ENCODE measurements around the gene ARFRP1. TPM values are rescaled to one million over a fixed set of nuclear protein-coding genes. Genes with fewer than 3 reads are reported as not detected.
"Not testable (repeated sequence)": the region's sequence is repeated elsewhere in the genome, so short reads cannot be mapped to it uniquely, and the experiment has no call there.

Gene ARFRP1
- total RNA-seq, 1 donor from 2014 or later: 51.0 TPM

DNA sequence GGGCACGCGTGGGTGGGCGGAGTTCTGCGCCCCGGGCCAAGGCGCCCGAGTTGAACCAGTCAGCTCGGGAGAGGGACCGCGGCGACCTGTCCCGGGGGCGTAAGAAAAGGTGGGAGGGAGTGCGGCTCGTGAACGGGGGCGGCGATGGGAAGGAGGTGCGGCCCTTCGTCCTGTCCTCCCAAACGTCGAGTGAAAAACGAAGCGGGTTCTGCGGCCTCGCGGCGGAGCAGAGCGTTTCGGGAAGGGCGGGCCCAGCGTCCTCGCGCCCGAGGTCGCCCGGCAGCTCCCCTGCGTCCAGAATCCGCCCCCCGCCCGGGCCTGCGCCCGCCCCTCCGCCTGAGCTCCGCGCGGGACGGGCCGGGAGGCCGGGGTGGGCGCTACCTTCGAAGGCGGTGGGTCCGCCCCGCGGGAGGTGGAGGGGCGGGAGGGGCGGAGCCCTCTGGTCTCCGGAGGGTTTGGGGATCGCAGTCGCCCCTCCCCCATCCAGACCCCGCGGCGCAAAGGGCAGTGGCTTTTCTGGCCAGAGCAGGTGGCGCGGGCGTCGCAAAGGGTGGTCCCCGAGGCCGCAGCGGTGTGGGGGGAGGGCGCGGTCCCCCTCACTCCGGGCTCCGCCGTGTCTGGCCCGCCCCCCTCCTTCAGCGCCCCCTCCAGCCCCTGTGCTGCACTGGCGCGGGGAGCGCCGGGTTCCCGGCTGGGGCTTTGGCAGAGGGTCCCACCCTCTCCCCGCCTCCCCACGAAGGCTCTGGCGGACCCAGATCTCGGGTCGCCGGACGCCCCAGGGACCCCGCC, 55.4 kb downstream of the ARFRP1 start:
- DNase-seq (ENCODE audit: low spot score, unreplicated experiment): no peak
- Mint-ChIP-seq H3K4me1 (ENCODE audit: low read depth) (peaks cover 5% of the 10 kb centered on the region), H3K27me3 (peaks cover 14% of the 10 kb centered on the region), H3K36me3 (ENCODE audit: insufficient read depth) (no peaks in the 10 kb centered on the region), H3K4me3 (ENCODE audit: low read depth) (peak overlapping the region; percentile 55), H3K27ac (no peak overlapping the region), H3K9me3 (ENCODE audit: low read depth) (no peaks in the 10 kb centered on the region)
- TF ChIP-seq, protein P1, sequence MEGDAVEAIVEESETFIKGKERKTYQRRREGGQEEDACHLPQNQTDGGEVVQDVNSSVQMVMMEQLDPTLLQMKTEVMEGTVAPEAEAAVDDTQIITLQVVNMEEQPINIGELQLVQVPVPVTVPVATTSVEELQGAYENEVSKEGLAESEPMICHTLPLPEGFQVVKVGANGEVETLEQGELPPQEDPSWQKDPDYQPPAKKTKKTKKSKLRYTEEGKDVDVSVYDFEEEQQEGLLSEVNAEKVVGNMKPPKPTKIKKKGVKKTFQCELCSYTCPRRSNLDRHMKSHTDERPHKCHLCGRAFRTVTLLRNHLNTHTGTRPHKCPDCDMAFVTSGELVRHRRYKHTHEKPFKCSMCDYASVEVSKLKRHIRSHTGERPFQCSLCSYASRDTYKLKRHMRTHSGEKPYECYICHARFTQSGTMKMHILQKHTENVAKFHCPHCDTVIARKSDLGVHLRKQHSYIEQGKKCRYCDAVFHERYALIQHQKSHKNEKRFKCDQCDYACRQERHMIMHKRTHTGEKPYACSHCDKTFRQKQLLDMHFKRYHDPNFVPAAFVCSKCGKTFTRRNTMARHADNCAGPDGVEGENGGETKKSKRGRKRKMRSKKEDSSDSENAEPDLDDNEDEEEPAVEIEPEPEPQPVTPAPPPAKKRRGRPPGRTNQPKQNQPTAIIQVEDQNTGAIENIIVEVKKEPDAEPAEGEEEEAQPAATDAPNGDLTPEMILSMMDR (IDR thresholded peaks at IDR 0.05; ENCODE audit: unreplicated experiment): peak; percentile 9

DNA sequence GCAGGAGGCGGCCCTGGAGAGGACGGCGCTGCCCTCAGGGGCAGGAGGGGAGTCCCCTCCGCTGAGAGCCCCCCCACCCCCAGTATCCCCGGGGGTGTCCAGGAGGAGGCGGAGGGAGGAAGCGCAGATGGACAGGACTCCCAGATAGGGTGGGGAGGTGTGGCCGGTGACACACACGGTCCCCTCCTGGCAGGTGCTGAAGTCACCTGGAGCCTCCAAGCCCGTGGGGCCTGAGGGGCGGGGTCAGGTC, 55.9 kb downstream of the ARFRP1 start:
- Mint-ChIP-seq H3K4me1 (ENCODE audit: low read depth) (peaks cover 5% of the 10 kb centered on the region), H3K4me3 (ENCODE audit: low read depth) (peak overlapping the region; percentile 66), H3K27me3 (peaks cover 14% of the 10 kb centered on the region), H3K9me3 (ENCODE audit: low read depth) (no peaks in the 10 kb centered on the region), H3K27ac (no peak overlapping the region), H3K36me3 (ENCODE audit: insufficient read depth) (no peaks in the 10 kb centered on the region)
- no peak for DNase-seq (ENCODE audit: low spot score, unreplicated experiment)
- TF ChIP-seq, protein P1 (IDR thresholded peaks at IDR 0.05; ENCODE audit: unreplicated experiment): no peak

DNA sequence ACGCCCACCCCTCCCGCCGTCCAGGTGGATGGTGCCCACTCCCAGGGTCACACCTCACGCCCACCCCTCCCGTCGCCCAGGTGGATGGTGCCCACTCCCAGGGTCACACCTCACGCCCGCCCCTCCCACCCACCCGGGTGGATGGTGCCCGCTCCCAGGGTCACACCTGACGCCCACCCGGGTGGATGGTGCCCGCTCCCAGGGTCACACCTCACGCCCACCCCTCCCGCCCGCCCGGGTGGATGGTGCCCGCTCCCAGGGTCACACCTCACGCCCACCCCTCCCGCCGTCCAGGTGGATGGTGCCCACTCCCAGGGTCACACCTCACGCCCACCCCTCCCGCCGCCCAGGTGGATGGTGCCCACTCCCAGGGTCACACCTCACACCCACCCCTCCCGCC, 57.3 kb downstream of the ARFRP1 start:
- H3K9me3 Mint-ChIP-seq (ENCODE audit: low read depth); H3K27ac Mint-ChIP-seq; H3K36me3 Mint-ChIP-seq (ENCODE audit: insufficient read depth); DNase-seq (ENCODE audit: low spot score, unreplicated experiment); H3K4me3 Mint-ChIP-seq (ENCODE audit: low read depth); H3K4me1 Mint-ChIP-seq (ENCODE audit: low read depth): not testable (repeated sequence)
- H3K27me3 Mint-ChIP-seq: peaks cover 17% of the 10 kb centered on the region

DNA sequence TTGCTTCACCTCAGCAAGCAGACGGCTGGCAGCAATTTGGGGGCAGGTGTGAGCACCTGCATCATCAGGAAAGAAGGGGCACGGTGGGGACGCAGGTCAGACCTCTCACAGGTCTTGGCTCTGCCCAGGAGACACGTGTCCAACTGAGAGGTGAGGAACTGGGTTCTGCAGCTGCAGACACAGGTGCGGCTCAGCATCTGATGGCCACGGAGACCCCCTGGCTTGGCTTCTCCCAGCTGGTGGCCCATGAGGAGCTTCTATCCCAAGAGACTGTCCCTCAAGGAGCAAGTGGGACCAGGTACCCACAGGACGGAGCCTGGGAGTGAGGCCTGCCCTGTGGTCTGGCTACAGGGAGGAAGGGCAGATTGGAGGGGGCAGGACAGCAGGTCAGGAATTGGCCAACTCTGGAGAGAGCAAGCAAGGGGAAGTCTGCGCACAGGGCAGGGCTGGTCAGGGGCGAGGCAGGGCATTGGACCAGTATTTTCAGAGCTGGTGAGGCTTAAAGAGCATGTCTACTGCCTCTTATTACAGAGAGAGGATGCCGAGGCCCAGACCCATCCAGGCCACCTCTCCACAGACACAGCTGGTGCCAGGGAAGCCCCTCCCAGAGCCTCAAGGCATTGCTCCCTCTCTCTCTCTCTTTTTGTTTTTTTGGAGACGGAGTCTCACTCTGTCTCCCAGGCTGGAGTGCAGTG, 58.7 kb downstream of the ARFRP1 start:
- DNase-seq (ENCODE audit: low spot score, unreplicated experiment): no peak
- TF ChIP-seq, protein P1 (IDR thresholded peaks at IDR 0.05; ENCODE audit: unreplicated experiment): no peak
- no peaks in the 10 kb centered on the region for H3K9me3 Mint-ChIP-seq (ENCODE audit: low read depth)
- peaks cover 16% of the 10 kb centered on the region for H3K27me3 Mint-ChIP-seq
- H3K27ac Mint-ChIP-seq: no peak overlapping the region
- no peaks in the 10 kb centered on the region for H3K36me3 Mint-ChIP-seq (ENCODE audit: insufficient read depth)
- no peak overlapping the region for H3K4me3 Mint-ChIP-seq (ENCODE audit: low read depth)
- H3K4me1 Mint-ChIP-seq (ENCODE audit: low read depth): peaks cover 4% of the 10 kb centered on the region

Other genes with a start within 250 kb of the ARFRP1 start
- gene KCNQ2, start 235.3 kb downstream of the ARFRP1 start, total RNA-seq: 14.6 and 15.6 TPM in 2 replicates
- 11.0 and 11.8 TPM in 2 replicates for gene EEF1A2, start 208.9 kb downstream of the ARFRP1 start, total RNA-seq
- 340 and 374 TPM in 2 replicates for gene PPDPF, start 187.2 kb downstream of the ARFRP1 start, total RNA-seq
- 0.29 and 0.31 TPM in 2 replicates for gene PTK6, start 170.6 kb downstream of the ARFRP1 start, total RNA-seq
- not detected in 2 replicates for gene SRMS, start 160.2 kb downstream of the ARFRP1 start, total RNA-seq
- 1.9 and 2.6 TPM in 2 replicates for gene FNDC11, start 153.8 kb downstream of the ARFRP1 start, total RNA-seq
- 19.3 and 21.6 TPM in 2 replicates for gene HELZ2, start 133.7 kb downstream of the ARFRP1 start, total RNA-seq
- 15.1 and 15.2 TPM in 2 replicates for gene GMEB2, start 80.9 kb downstream of the ARFRP1 start, total RNA-seq
- gene STMN3, start 54.6 kb downstream of the ARFRP1 start, total RNA-seq: 25.6 and 26.5 TPM in 2 replicates
- gene RTEL1, start 49.7 kb downstream of the ARFRP1 start, total RNA-seq: 35.5 and 39.7 TPM in 2 replicates
- gene TNFRSF6B, start 11.3 kb downstream of the ARFRP1 start, total RNA-seq: not detected in 2 replicates
- gene ZGPAT, start 63 bp upstream of the ARFRP1 start, total RNA-seq: 38.5 and 39.0 TPM in 2 replicates
- 17.2 and 21.0 TPM in 2 replicates for gene LIME1, start 28.7 kb upstream of the ARFRP1 start, total RNA-seq
- 59.7 and 59.9 TPM in 2 replicates for gene SLC2A4RG, start 31.8 kb upstream of the ARFRP1 start, total RNA-seq
- gene ZBTB46, start 123.3 kb upstream of the ARFRP1 start, total RNA-seq: 31.2 and 32.2 TPM in 2 replicates
- not detected in 2 replicates for gene ABHD16B, start 153.5 kb upstream of the ARFRP1 start, total RNA-seq
- gene TPD52L2, start 157.3 kb upstream of the ARFRP1 start, total RNA-seq: 85.0 and 88.1 TPM in 2 replicates
- 41.8 and 42.3 TPM in 2 replicates for gene DNAJC5, start 187.2 kb upstream of the ARFRP1 start, total RNA-seq
- 78.9 and 79.2 TPM in 2 replicates for gene UCKL1, start 248.4 kb upstream of the ARFRP1 start, total RNA-seq

All from progenitor cell of endocrine pancreas (in vitro differentiated cells).